ENCODE results near the gene PPP6R1.

PPP6R1 gene

GRCh38 chr19:55299991-55300390 lies 41.2 kb upstream of the PPP6R1 start:
- H3K27me3 ChIP-seq (ENCODE audit: control insufficient read depth, insufficient read depth, low read length): no peaks in the 10 kb centered on the region
- H3K27ac ChIP-seq (ENCODE audit: low read length): no peak overlapping the region
- no peaks in the 10 kb centered on the region for H3K9me3 ChIP-seq (ENCODE audit: control insufficient read depth, low read depth, low read length)
- H3K36me3 ChIP-seq (ENCODE audit: control insufficient read depth, low read depth, low read length): peaks cover 27% of the 10 kb centered on the region
- H3K4me1 ChIP-seq (ENCODE audit: control insufficient read depth, low read depth, low read length): peaks cover 5% of the 10 kb centered on the region
- H3K4me3 ChIP-seq (ENCODE audit: low read length): no peak overlapping the region
- H3K9ac ChIP-seq (ENCODE audit: low read length): no peak overlapping the region

GRCh38 chr19:55297267-55297666 lies 38.5 kb upstream of the PPP6R1 start:
- no peak overlapping the region for H3K4me3 ChIP-seq (ENCODE audit: low read length)
- H3K9me3 ChIP-seq (ENCODE audit: control insufficient read depth, low read depth, low read length): no peaks in the 10 kb centered on the region
- H3K4me1 ChIP-seq (ENCODE audit: control insufficient read depth, low read depth, low read length): peaks cover 5% of the 10 kb centered on the region
- H3K27me3 ChIP-seq (ENCODE audit: control insufficient read depth, insufficient read depth, low read length): no peaks in the 10 kb centered on the region
- H3K9ac ChIP-seq (ENCODE audit: low read length): no peak overlapping the region
- no peak overlapping the region for H3K27ac ChIP-seq (ENCODE audit: low read length)
- peaks cover 19% of the 10 kb centered on the region for H3K36me3 ChIP-seq (ENCODE audit: control insufficient read depth, low read depth, low read length)

- no peak overlapping the region for H3K27ac ChIP-seq (ENCODE audit: low read length)
- no peak overlapping the region for H3K9ac ChIP-seq (ENCODE audit: low read length)
- H3K36me3 ChIP-seq (ENCODE audit: control insufficient read depth, low read depth, low read length): peaks cover 23% of the 10 kb centered on the region
- no peaks in the 10 kb centered on the region for H3K27me3 ChIP-seq (ENCODE audit: control insufficient read depth, insufficient read depth, low read length)
- H3K4me3 ChIP-seq (ENCODE audit: low read length): no peak overlapping the region
- no peaks in the 10 kb centered on the region for H3K9me3 ChIP-seq (ENCODE audit: control insufficient read depth, low read depth, low read length)
- no peaks in the 10 kb centered on the region for H3K4me1 ChIP-seq (ENCODE audit: control insufficient read depth, low read depth, low read length)
These were observed 30.4 kb upstream of the PPP6R1 start for GRCh38 chr19:55289117-55289796.

GRCh38 chr19:55287361-55288079 lies 28.7 kb upstream of the PPP6R1 start:
- H3K27ac ChIP-seq (ENCODE audit: low read length): no peak overlapping the region
- peaks cover 16% of the 10 kb centered on the region for H3K36me3 ChIP-seq (ENCODE audit: control insufficient read depth, low read depth, low read length)
- H3K27me3 ChIP-seq (ENCODE audit: control insufficient read depth, insufficient read depth, low read length): no peaks in the 10 kb centered on the region
- H3K4me3 ChIP-seq (ENCODE audit: low read length): no peak overlapping the region
- no peaks in the 10 kb centered on the region for H3K9me3 ChIP-seq (ENCODE audit: control insufficient read depth, low read depth, low read length)
- no peaks in the 10 kb centered on the region for H3K4me1 ChIP-seq (ENCODE audit: control insufficient read depth, low read depth, low read length)
- no peak overlapping the region for H3K9ac ChIP-seq (ENCODE audit: low read length)

GRCh38 chr19:55285229-55285890 lies 26.5 kb upstream of the PPP6R1 start:
- Histone ChIP-seq H3K27me3 (ENCODE audit: control insufficient read depth, insufficient read depth, low read length) (no peaks in the 10 kb centered on the region), H3K9me3 (ENCODE audit: control insufficient read depth, low read depth, low read length) (no peaks in the 10 kb centered on the region), H3K27ac (ENCODE audit: low read length) (no peak overlapping the region), H3K9ac (ENCODE audit: low read length) (no peak overlapping the region), H3K4me3 (ENCODE audit: low read length) (peak overlapping the region; percentile 43), H3K4me1 (ENCODE audit: control insufficient read depth, low read depth, low read length) (peaks cover 6% of the 10 kb centered on the region), H3K36me3 (ENCODE audit: control insufficient read depth, low read depth, low read length) (peaks cover 12% of the 10 kb centered on the region)

- Histone ChIP-seq H3K36me3 (ENCODE audit: control insufficient read depth, low read depth, low read length) (peaks cover 10% of the 10 kb centered on the region), H3K9me3 (ENCODE audit: control insufficient read depth, low read depth, low read length) (no peaks in the 10 kb centered on the region), H3K27ac (ENCODE audit: low read length) (no peak overlapping the region), H3K9ac (ENCODE audit: low read length) (no peak overlapping the region), H3K4me1 (ENCODE audit: control insufficient read depth, low read depth, low read length) (peaks cover 6% of the 10 kb centered on the region), H3K27me3 (ENCODE audit: control insufficient read depth, insufficient read depth, low read length) (no peaks in the 10 kb centered on the region), H3K4me3 (ENCODE audit: low read length) (peak overlapping the region; percentile 43)
These were observed 25.7 kb upstream of the PPP6R1 start for GRCh38 chr19:55284405-55285058.

- Histone ChIP-seq H3K4me3 (ENCODE audit: low read length) (peak within 1 kb of the TSS; percentile 43), H3K9me3 (ENCODE audit: control insufficient read depth, low read depth, low read length) (no peaks in the 10 kb centered on the region), H3K27ac (ENCODE audit: low read length) (no peak within 1 kb of the TSS), H3K36me3 (ENCODE audit: control insufficient read depth, low read depth, low read length) (peaks cover 10% of the 10 kb centered on the region), H3K27me3 (ENCODE audit: control insufficient read depth, insufficient read depth, low read length) (no peaks in the 10 kb centered on the region), H3K4me1 (ENCODE audit: control insufficient read depth, low read depth, low read length) (peaks cover 10% of the 10 kb centered on the region), H3K9ac (ENCODE audit: low read length) (no peak within 1 kb of the TSS)
These were observed 24.9 kb upstream of the PPP6R1 start, which contains the start of gene BRSK1 for GRCh38 chr19:55283548-55284377. Gene BRSK1, plus strand, starts transcription at chr19:55283997. Its CDS starts 446 bp downstream, at chr19:55284443.

- Histone ChIP-seq H3K36me3 (ENCODE audit: control insufficient read depth, low read depth, low read length) (peaks cover 4% of the 10 kb centered on the region), H3K27me3 (ENCODE audit: control insufficient read depth, insufficient read depth, low read length) (no peaks in the 10 kb centered on the region), H3K4me1 (ENCODE audit: control insufficient read depth, low read depth, low read length) (peaks cover 10% of the 10 kb centered on the region), H3K4me3 (ENCODE audit: low read length) (peak within 1 kb of the TSS; percentile 94), H3K27ac (ENCODE audit: low read length) (peak within 1 kb of the TSS; percentile 80), H3K9me3 (ENCODE audit: control insufficient read depth, low read depth, low read length) (no peaks in the 10 kb centered on the region), H3K9ac (ENCODE audit: low read length) (peak within 1 kb of the TSS; percentile 87)
These were observed 21.2 kb upstream of the PPP6R1 start, which contains the start of gene HSPBP1 for GRCh38 chr19:55279770-55280643. Gene HSPBP1, minus strand, starts transcription at chr19:55280110. Its CDS starts 502 bp downstream, at chr19:55279608.

GRCh38 chr19:55279340-55279739 lies 20.5 kb upstream of the PPP6R1 start:
- peaks cover 10% of the 10 kb centered on the region for H3K4me1 ChIP-seq (ENCODE audit: control insufficient read depth, low read depth, low read length)
- peaks cover 4% of the 10 kb centered on the region for H3K36me3 ChIP-seq (ENCODE audit: control insufficient read depth, low read depth, low read length)

More at GRCh38 chr19:55279340-55279739, 20.5 kb upstream of the PPP6R1 start:
- H3K4me3 ChIP-seq (ENCODE audit: low read length): peak overlapping the region; percentile 94
- H3K9me3 ChIP-seq (ENCODE audit: control insufficient read depth, low read depth, low read length): no peaks in the 10 kb centered on the region
- peak overlapping the region; percentile 80 for H3K27ac ChIP-seq (ENCODE audit: low read length)
- H3K27me3 ChIP-seq (ENCODE audit: control insufficient read depth, insufficient read depth, low read length): no peaks in the 10 kb centered on the region
- peak overlapping the region; percentile 87 for H3K9ac ChIP-seq (ENCODE audit: low read length)

All from iPS-18a (cell line).